ENCODE results near the gene CELF1. TPM values are rescaled to one million over a fixed set of nuclear protein-coding genes. Genes with fewer than 3 reads are reported as not detected.
A peak's percentile ranks its signal among the peaks of the same experiment; 100 is the strongest.

CELF1 gene
- polyA plus RNA-seq, 1 donor (not counting 4 experiments of a cell fraction or from before 2014, with no cell fraction given) = 110 TPM

DNA sequence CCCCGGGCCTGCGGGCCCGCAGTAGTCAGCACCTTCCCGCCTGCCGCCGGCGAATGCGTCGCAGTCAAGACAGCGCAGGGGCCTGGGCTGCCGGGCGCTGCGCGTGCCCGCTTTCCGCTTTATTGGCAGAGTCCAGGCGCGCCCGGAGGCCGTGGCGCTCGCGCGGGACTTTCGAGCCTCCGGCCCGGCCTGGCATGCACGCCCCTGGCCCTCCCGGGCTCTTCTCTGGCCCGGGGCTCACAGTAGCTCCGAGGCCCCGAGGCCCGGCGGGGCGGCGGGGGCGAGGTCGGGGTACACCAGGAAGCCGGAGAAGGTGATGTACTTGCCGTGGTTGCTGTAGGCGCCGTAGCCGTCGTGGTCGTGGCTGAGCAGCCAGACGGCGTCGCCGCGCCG lies 36.6 kb upstream of the CELF1 start:
- Histone ChIP-seq H3K9ac (ENCODE audit: control insufficient read depth, extremely low read depth, insufficient read depth, low read length) (no peak overlapping the region), H3K27me3 (ENCODE audit: control insufficient read depth, extremely low read depth, insufficient read depth, low read length) (peaks cover 50% of the 10 kb centered on the region), H3K27ac (ENCODE audit: control insufficient read depth, insufficient read depth, low read length) (no peak overlapping the region), H3K79me2 (ENCODE audit: control insufficient read depth, insufficient read depth, low read length) (no peaks in the 10 kb centered on the region), H4K20me1 (ENCODE audit: control insufficient read depth, extremely low read depth, insufficient read depth, low read length) (peaks cover 3% of the 10 kb centered on the region), H3K36me3 (ENCODE audit: control insufficient read depth in 2 of 2, extremely low read depth in 1 of 2, insufficient read depth in 2 of 2, low read length in 2 of 2) (no peaks in the 10 kb centered on the region), H3K9me3 (ENCODE audit: control insufficient read depth, low read depth, low read length) (no peaks in the 10 kb centered on the region), H2AFZ (ENCODE audit: control insufficient read depth, low read length) (peak overlapping the region; percentile 46), H3K4me1 (ENCODE audit: control insufficient read depth, extremely low read depth, insufficient read depth, low read length) (peaks cover 3% of the 10 kb centered on the region), H3K9me1 (ENCODE audit: control insufficient read depth, extremely low read depth, insufficient read depth, low read length) (no peaks in the 10 kb centered on the region), H3K4me3 (ENCODE audit: control insufficient read depth in 2 of 3, extremely low read depth in 1 of 3, insufficient read depth in 2 of 3, low read depth in 1 of 3, low read length in 3 of 3) (no peak overlapping the region), H3K4me2 (ENCODE audit: control insufficient read depth, extremely low read depth, insufficient read depth, low read depth, low read length) (no peak overlapping the region)
- dilution Hi-C loops (cut with MboI; ENCODE audit: extremely low pct_ligation_motif_present, low sequenced_read_pairs) = no loop called here
- no peak for DNase-seq (ENCODE audit: low read depth, low spot score)
- TF ChIP-seq EZH2 (IDR thresholded peaks at IDR 0.05; ENCODE audit: low read length) = no peak
- TF ChIP-seq, protein P1, sequence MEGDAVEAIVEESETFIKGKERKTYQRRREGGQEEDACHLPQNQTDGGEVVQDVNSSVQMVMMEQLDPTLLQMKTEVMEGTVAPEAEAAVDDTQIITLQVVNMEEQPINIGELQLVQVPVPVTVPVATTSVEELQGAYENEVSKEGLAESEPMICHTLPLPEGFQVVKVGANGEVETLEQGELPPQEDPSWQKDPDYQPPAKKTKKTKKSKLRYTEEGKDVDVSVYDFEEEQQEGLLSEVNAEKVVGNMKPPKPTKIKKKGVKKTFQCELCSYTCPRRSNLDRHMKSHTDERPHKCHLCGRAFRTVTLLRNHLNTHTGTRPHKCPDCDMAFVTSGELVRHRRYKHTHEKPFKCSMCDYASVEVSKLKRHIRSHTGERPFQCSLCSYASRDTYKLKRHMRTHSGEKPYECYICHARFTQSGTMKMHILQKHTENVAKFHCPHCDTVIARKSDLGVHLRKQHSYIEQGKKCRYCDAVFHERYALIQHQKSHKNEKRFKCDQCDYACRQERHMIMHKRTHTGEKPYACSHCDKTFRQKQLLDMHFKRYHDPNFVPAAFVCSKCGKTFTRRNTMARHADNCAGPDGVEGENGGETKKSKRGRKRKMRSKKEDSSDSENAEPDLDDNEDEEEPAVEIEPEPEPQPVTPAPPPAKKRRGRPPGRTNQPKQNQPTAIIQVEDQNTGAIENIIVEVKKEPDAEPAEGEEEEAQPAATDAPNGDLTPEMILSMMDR (optimal IDR thresholded peaks at IDR 0.05 in 1 of 3, IDR thresholded peaks at IDR 0.05 in 1 of 3, conservative IDR thresholded peaks at IDR 0.05 in 1 of 3; ENCODE audit: extremely low read depth in 1 of 3, insufficient read depth in 2 of 3, low read length in 3 of 3) = no peak
- FAIRE-seq = no peak

DNA sequence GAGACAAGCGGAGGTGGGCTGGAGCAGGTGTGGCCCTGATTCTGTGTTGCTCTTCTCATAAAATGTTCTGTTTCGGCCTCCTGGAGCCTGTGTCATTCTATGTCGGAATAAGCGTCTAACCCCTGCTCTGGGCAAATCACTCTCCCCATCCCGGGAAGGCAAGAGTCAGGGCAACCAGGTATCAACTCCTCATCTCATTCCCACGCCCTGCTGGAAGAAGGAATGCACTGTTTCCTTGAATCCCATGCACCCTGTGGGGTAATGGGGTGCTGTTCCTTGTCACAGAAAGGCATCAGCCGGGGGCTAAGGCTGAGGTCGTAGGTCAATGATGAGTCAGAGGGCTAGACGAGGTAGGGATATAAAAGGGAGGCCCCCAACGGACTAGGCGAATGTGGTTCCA lies 36.2 kb upstream of the CELF1 start:
- FAIRE-seq (no peak), DNase-seq (ENCODE audit: low read depth, low spot score) (no peak)
- Histone ChIP-seq H4K20me1 (ENCODE audit: control insufficient read depth, extremely low read depth, insufficient read depth, low read length) (no peaks in the 10 kb centered on the region), H3K79me2 (ENCODE audit: control insufficient read depth, insufficient read depth, low read length) (no peaks in the 10 kb centered on the region), H2AFZ (ENCODE audit: control insufficient read depth, low read length) (no peak overlapping the region), H3K4me1 (ENCODE audit: control insufficient read depth, extremely low read depth, insufficient read depth, low read length) (peaks cover 3% of the 10 kb centered on the region), H3K27me3 (ENCODE audit: control insufficient read depth, extremely low read depth, insufficient read depth, low read length) (peaks cover 45% of the 10 kb centered on the region), H3K9me3 (ENCODE audit: control insufficient read depth, low read depth, low read length) (no peaks in the 10 kb centered on the region), H3K27ac (ENCODE audit: control insufficient read depth, insufficient read depth, low read length) (no peak overlapping the region), H3K4me3 (ENCODE audit: control insufficient read depth in 2 of 3, extremely low read depth in 1 of 3, insufficient read depth in 2 of 3, low read depth in 1 of 3, low read length in 3 of 3) (no peak overlapping the region), H3K9ac (ENCODE audit: control insufficient read depth, extremely low read depth, insufficient read depth, low read length) (no peak overlapping the region), H3K36me3 (ENCODE audit: control insufficient read depth in 2 of 2, extremely low read depth in 1 of 2, insufficient read depth in 2 of 2, low read length in 2 of 2) (peaks cover 0 to 3% of the 10 kb centered on the region in 2 experiments), H3K4me2 (ENCODE audit: control insufficient read depth, extremely low read depth, insufficient read depth, low read depth, low read length) (no peak overlapping the region), H3K9me1 (ENCODE audit: control insufficient read depth, extremely low read depth, insufficient read depth, low read length) (no peaks in the 10 kb centered on the region)
- TF ChIP-seq, protein P1 (optimal IDR thresholded peaks at IDR 0.05 in 1 of 3, IDR thresholded peaks at IDR 0.05 in 1 of 3, conservative IDR thresholded peaks at IDR 0.05 in 1 of 3; ENCODE audit: extremely low read depth in 1 of 3, insufficient read depth in 2 of 3, low read length in 3 of 3) = no peak
- no peak for TF ChIP-seq EZH2 (IDR thresholded peaks at IDR 0.05; ENCODE audit: low read length)
- dilution Hi-C loops (cut with MboI; ENCODE audit: extremely low pct_ligation_motif_present, low sequenced_read_pairs) = no loop called here

Data from keratinocyte (primary cell).